CMK (cell line): Measurements from ENCODE around the gene LARP4B.

Experiments used
- DNase-seq: peaks from one replicate; pipeline ENCODE4 v3.0.0-alpha.2; 2010; ENCODE audit warnings: low read depth

Gene LARP4B

GRCh38 chr10:924524-924859 lies 7.0 kb downstream of the LARP4B start:
- no peak for DNase-seq

- DNase-seq = no peak
These were observed 7.5 kb downstream of the LARP4B start for GRCh38 chr10:923844-924523.

GRCh38 chr10:921471-922414 lies 9.8 kb downstream of the LARP4B start:
- no peak for DNase-seq

GRCh38 chr10:920450-920849 lies 11.1 kb downstream of the LARP4B start:
- no peak for DNase-seq

- DNase-seq = no peak
These were observed 12.0 kb downstream of the LARP4B start for GRCh38 chr10:919481-919880.

- DNase-seq = no peak
These were observed 13.5 kb downstream of the LARP4B start for GRCh38 chr10:917999-918398.

GRCh38 chr10:917416-917720 lies 14.1 kb downstream of the LARP4B start:
- no peak for DNase-seq

- DNase-seq = no peak
These were observed 14.6 kb downstream of the LARP4B start for GRCh38 chr10:916716-917415.

GRCh38 chr10:909831-910230 lies 21.7 kb downstream of the LARP4B start:
- no peak for DNase-seq

GRCh38 chr10:905972-906371 lies 25.5 kb downstream of the LARP4B start:
- no peak for DNase-seq

GRCh38 chr10:905503-905902 lies 26.0 kb downstream of the LARP4B start:
- no peak for DNase-seq

GRCh38 chr10:904403-904802 lies 27.1 kb downstream of the LARP4B start:
- no peak for DNase-seq

- DNase-seq = no peak
These were observed 33.4 kb downstream of the LARP4B start for GRCh38 chr10:898141-898540.

- no peak for DNase-seq
These were observed 34.5 kb downstream of the LARP4B start for GRCh38 chr10:896982-897381.

GRCh38 chr10:895324-895723 lies 36.2 kb downstream of the LARP4B start:
- DNase-seq = no peak

- DNase-seq = no peak
These were observed 52.6 kb downstream of the LARP4B start for GRCh38 chr10:878895-879294.

GRCh38 chr10:878333-878759 lies 53.2 kb downstream of the LARP4B start:
- no peak for DNase-seq

- no peak for DNase-seq
These were observed 55.1 kb downstream of the LARP4B start for GRCh38 chr10:876438-876837.

GRCh38 chr10:873020-873419 lies 58.5 kb downstream of the LARP4B start:
- DNase-seq = no peak

GRCh38 chr10:871951-872403 lies 59.5 kb downstream of the LARP4B start:
- DNase-seq = no peak

- no peak for DNase-seq
These were observed 60.8 kb downstream of the LARP4B start for GRCh38 chr10:870564-871166.

GRCh38 chr10:869171-869570 lies 62.3 kb downstream of the LARP4B start:
- no peak for DNase-seq

GRCh38 chr10:867807-868206 lies 63.7 kb downstream of the LARP4B start:
- no peak for DNase-seq
